WI38 (cell line): ENCODE results near the gene MIPOL1.

Experiments used
- H3K4me3 ChIP-seq: 2 replicates; pipeline ENCODE4 v1.5.1; 2011; ENCODE audit warnings: low read depth, mild to moderate bottlenecking, control low read depth, low read length
- TF ChIP-seq, protein P1 (sequence below): IDR thresholded peaks from 2 replicates; pipeline ENCODE4 v1.5.1; 2012; ENCODE audit warnings: low read depth, mild to moderate bottlenecking, control low read depth, low read length

The MIPOL1 gene

GRCh38 chr14:37580146-37580545 lies 382.4 kb downstream of the MIPOL1 start:
- TF ChIP-seq, protein P1, sequence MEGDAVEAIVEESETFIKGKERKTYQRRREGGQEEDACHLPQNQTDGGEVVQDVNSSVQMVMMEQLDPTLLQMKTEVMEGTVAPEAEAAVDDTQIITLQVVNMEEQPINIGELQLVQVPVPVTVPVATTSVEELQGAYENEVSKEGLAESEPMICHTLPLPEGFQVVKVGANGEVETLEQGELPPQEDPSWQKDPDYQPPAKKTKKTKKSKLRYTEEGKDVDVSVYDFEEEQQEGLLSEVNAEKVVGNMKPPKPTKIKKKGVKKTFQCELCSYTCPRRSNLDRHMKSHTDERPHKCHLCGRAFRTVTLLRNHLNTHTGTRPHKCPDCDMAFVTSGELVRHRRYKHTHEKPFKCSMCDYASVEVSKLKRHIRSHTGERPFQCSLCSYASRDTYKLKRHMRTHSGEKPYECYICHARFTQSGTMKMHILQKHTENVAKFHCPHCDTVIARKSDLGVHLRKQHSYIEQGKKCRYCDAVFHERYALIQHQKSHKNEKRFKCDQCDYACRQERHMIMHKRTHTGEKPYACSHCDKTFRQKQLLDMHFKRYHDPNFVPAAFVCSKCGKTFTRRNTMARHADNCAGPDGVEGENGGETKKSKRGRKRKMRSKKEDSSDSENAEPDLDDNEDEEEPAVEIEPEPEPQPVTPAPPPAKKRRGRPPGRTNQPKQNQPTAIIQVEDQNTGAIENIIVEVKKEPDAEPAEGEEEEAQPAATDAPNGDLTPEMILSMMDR = no peak
- no peak overlapping the region for H3K4me3 ChIP-seq

DNA sequence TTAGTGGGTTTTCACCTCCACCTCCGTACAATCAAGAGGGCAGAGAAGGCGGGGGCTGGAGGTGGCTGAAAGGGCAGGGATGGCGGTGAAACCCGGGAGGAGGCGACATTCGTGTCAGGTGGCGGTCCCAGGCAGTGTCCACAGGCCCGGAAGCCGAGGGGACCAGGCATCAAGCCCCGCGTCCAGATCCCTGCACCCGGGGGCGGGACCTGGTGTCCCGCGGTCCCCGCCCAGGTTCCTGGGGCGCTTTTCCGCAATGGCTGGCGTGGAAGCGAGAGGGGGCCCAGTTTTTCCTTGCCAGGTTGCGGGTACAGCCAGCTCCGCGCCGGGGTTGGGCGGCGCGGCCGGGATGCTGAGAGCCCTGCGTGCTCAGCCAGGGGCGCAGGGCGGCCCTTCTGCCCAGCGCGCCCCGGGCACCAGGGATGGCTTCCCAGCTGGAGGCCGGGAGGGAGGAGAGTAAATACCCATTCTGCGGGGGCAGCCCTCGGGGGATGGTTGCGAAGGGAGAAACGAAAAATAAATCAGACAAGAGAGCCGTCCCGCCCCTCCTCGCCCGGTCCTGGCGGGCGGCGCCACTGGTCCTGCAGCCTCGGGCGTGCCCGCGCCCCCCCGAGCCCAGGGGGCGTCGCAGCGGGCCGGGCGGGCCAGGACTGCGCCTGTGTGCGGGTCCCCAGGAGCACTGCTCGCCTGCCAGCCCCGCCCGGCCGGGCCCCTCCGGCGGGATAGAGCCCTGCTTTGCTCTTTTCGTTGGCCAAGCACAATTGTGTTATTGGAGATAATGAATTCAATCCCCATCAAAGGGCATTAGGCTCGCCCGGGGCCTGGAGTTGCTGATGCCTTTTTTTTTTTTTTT lies 385.8 kb downstream of the MIPOL1 start:
- TF ChIP-seq, protein P1 = no peak
- H3K4me3 ChIP-seq = peak overlapping the region; percentile 53

DNA sequence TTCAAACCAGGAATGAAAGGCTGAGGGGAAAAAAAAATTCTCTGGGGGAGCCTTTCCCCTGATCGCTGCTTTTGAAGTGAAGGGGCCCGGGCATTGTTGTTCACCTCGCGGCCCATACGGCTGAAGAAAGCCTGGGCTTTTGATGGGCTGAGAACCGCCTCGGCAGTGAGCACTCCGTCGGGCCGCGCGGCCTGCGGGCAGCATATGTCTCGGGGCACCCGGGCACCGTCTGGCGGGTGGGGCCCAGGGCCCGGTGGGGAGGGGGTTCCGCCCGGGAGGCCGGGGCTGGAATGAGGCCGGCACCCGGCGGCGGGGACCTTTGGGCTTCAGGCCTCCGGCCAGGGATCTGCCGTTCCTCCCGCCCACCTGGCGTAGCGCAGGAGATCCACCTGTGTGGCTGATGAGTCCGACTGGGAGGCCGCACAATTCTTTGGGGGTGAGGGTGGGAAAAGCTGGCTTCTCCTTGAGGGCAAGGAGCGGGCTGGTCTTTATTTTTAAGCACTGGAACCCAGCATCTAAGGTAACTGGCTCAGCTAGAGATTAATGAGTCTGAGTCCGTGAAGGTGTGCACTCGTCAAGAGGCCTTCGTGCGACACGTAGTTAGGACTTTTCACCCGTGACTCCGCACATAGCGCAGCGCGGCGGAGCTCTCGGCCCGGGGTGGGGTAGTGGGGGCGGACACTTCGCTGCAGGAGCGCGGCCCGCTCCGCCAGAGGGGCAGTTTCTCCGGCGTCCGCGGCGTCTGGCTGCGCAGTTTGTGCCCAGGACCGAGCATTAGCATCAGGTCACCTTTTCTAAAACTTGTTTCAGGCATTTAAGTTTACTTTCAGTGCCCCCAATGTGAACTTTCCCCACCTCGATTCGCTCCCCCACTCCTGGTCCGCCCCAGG lies 386.7 kb downstream of the MIPOL1 start:
- peak overlapping the region; percentile 53; the same call in 1 of the 2 replicates for H3K4me3 ChIP-seq
- TF ChIP-seq, protein P1 = no peak

DNA sequence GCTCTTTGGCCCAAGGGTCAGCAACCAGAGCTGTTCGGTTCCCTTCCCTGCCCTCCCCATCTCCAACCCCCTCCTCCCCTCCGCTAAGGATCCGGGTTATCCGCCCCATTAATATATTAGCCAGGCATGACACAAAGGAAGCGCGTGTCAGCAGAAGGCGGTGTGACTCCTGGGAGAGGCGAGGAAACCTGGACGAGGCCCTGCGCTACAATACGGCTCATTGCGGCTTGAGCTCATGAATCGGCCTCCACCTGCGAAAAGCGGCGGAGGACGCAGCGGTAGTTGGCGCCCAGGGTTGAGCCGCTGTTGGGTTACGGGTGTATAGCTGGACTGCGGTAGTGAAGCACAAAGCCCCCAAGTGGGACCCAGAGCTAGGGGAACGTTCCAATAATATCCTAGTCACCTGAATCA lies 387.4 kb downstream of the MIPOL1 start:
- H3K4me3 ChIP-seq = no peak overlapping the region
- TF ChIP-seq, protein P1 = no peak

- H3K4me3 ChIP-seq = no peak overlapping the region
- TF ChIP-seq, protein P1 = no peak
Observed at GRCh38 chr14:37585971-37586796, 388.4 kb downstream of the MIPOL1 start.

- TF ChIP-seq, protein P1 = no peak
- H3K4me3 ChIP-seq = no peak overlapping the region
Observed at GRCh38 chr14:37586797-37587130, 389.0 kb downstream of the MIPOL1 start.
